K562 (cell line): ENCODE data around the gene NUP205. TPM values are rescaled to one million over a fixed set of nuclear protein-coding genes. Genes with fewer than 3 reads are reported as not detected.

ENCODE experiments used
- C11orf30 ChIP-seq: fragments of 450-650 bp; IDR thresholded peaks from 2 replicates; pipeline ENCODE4 v1.6.1; 2016; ENCODE audit warnings: low read depth, mild to moderate bottlenecking
- CBX3 ChIP-seq, 2 experiments: IDR thresholded peaks; 1 replicate in 1 of 2; 2 replicates in 1 of 2; pipeline ENCODE4 v1.6.1; 2012; ENCODE audit warnings: inconsistent platforms in 2 of 2, low read length in 2 of 2, borderline replicate concordance in 1 of 2, control low read depth in 1 of 2
- E2F1 ChIP-seq: sonication (generic); formaldehyde crosslinking; IDR thresholded peaks from 2 replicates; pipeline ENCODE4 v1.8.1; 2023; ENCODE audit warnings: mild to moderate bottlenecking, missing genetic modification reagents, moderate library complexity
- E2F8 ChIP-seq: fragments of 450-650 bp; IDR thresholded peaks from 2 replicates; pipeline ENCODE4 v1.7.1; 2018; ENCODE audit warnings: mild to moderate bottlenecking, low read depth; ENCODE audit not compliant: partially characterized antibody
- FOXP4 ChIP-seq: sonication (generic); formaldehyde crosslinking; IDR thresholded peaks from 2 replicates; pipeline ENCODE4 v1.8.0; 2022; ENCODE audit warnings: mild to moderate bottlenecking, missing genetic modification reagents, borderline replicate concordance
- HDAC2 ChIP-seq: fragments of 450-650 bp; IDR thresholded peaks from 2 replicates; pipeline ENCODE4 v1.6.1; 2016; ENCODE audit warnings: mild to moderate bottlenecking
- MAZ ChIP-seq, 2 experiments: fragments of 450-650 bp in 1 of 2; sonication (generic) in 1 of 2; formaldehyde crosslinking; IDR thresholded peaks in 1 of 2; conservative IDR thresholded peaks in 1 of 2; 2 replicates each; pipeline versions ENCODE4 v1.4.0 to v1.5.0; 2020; ENCODE audit warnings: mild to moderate bottlenecking in 1 of 2, missing genetic modification reagents in 1 of 2
- MNT ChIP-seq, 2 experiments: fragments of 450-650 bp; conservative IDR thresholded peaks; 2 replicates each; pipeline ENCODE4 v1.6.1; 2017; ENCODE audit warnings: mild to moderate bottlenecking in 2 of 2, moderate library complexity in 2 of 2
- NR3C1 ChIP-seq: sonication (generic); formaldehyde crosslinking; IDR thresholded peaks from 2 replicates; pipeline ENCODE4 v1.8.1; 2022; ENCODE audit warnings: missing genetic modification reagents
- PATZ1 ChIP-seq: fragments of 250-450 bp; sonication (Bioruptor Pico); IDR thresholded peaks from 2 replicates; pipeline ENCODE4 v1.5.0; 2020; ENCODE audit warnings: mild to moderate bottlenecking, borderline replicate concordance
- RFX1 ChIP-seq: fragments of 450-650 bp; IDR thresholded peaks from 2 replicates; pipeline ENCODE4 v1.6.1; 2016; ENCODE audit warnings: mild to moderate bottlenecking, moderate library complexity
- SREBF2 ChIP-seq: sonication (generic); formaldehyde crosslinking; IDR thresholded peaks from 2 replicates; pipeline ENCODE4 v1.4.0; 2020; ENCODE audit warnings: mild to moderate bottlenecking, missing genetic modification reagents
- STAT5B ChIP-seq: fragments of 250-450 bp; sonication (Bioruptor Pico); IDR thresholded peaks from 2 replicates; pipeline ENCODE4 v1.8.0; 2021; ENCODE audit warnings: mild to moderate bottlenecking, inconsistent platforms
- polyA plus RNA-seq, 8 experiments: library from polyadenylated mRNA; depleted of rRNA in 4 of 8; stranded (reverse) in 5 of 8; unstranded in 3 of 8; fragments of >200 nt; fragmentation: Nextera tagmentation in 2 of 8; fragmentation: Illumina TruSeq in 1 of 8; extraction: Ambion mirVana in 2 of 8; extraction: Trizol in 1 of 8; gene quantifications; 2 replicates each; pipeline versions ENCODE4 v1.2.1 to v1.2.3, GENCODE V29; 2011 to 2014; ENCODE audit warnings: inconsistent platforms in 1 of 8, missing spikeins in 1 of 8
- total RNA-seq, 7 experiments: library from RNA; depleted of rRNA in 6 of 7; stranded (reverse); fragments of >200 nt in 6 of 7; fragmentation: Illumina TruSeq in 2 of 7; extraction: Trizol in 2 of 7; gene quantifications; 2 replicates each; pipeline versions ENCODE4 v1.2.1 to v1.2.3, GENCODE V29; 2011 to 2021; ENCODE audit warnings: low replicate concordance in 1 of 7

The NUP205 gene
- total and polyA plus RNA-seq, 9 of the 15 experiments (the other 6 are each of a cell fraction or from before 2014, with no cell fraction given): 101 to 282 (median 193) TPM

GRCh38 chr7:135664046-135664589 lies 106.4 kb downstream of the NUP205 start (continued):
- TF ChIP-seq FOXP4: peak; percentile 42; the same call in 1 of the 2 replicates
- no peak for TF ChIP-seq MAZ (CRISPR knock-in tag; conservative IDR thresholded peaks at IDR 0.05 in 1 of 2, IDR thresholded peaks at IDR 0.05 in 1 of 2)
- no peak for TF ChIP-seq RFX1
- TF ChIP-seq HDAC2: peak; percentile 63
- no peak for TF ChIP-seq SREBF2 (CRISPR knock-in tag)
- TF ChIP-seq E2F1: no peak
- 0 out of 2 replicates have a peak, but pooled peaks have one; percentile 42 for TF ChIP-seq STAT5B (CRISPR knock-in tag)
- TF ChIP-seq PATZ1 (CRISPR knock-in tag): no peak
- TF ChIP-seq E2F8: peak; percentile 47
- peak; percentile 84 for TF ChIP-seq C11orf30
- no peak for TF ChIP-seq CBX3 (IDR thresholded peaks at IDR 0.05; ENCODE audit: borderline replicate concordance in 1 of 2, low read length in 2 of 2)
- TF ChIP-seq NR3C1 (CRISPR knock-in tag): no peak
- TF ChIP-seq MNT (conservative IDR thresholded peaks at IDR 0.05): peak in 1 of 2 experiments; percentile 66; a peak in 2 of 4 replicates
